Ovary (tissue), 3 donors: Measurements from ENCODE around the gene KCNQ4.

ENCODE experiments used
- EP300 ChIP-seq: sonication (generic); formaldehyde crosslinking; IDR thresholded peaks from one replicate; pipeline ENCODE4 v1.6.1; 2017; ENCODE audit warnings: antibody characterized with exemption
- TF ChIP-seq, protein P1 (sequence below), 3 donors: fragments of 450-650 bp in 2 of 3; fragments of 200-600 bp in 1 of 3; IDR thresholded peaks; one replicate each; pipeline versions ENCODE4 v1.5.1 to v1.8.0; 2016 to 2022; ENCODE audit warnings: antibody characterized with exemption in 3 of 3, mild to moderate bottlenecking in 1 of 3
- donor health status: DM: no; HTN: no; CAD: no.

DNA sequence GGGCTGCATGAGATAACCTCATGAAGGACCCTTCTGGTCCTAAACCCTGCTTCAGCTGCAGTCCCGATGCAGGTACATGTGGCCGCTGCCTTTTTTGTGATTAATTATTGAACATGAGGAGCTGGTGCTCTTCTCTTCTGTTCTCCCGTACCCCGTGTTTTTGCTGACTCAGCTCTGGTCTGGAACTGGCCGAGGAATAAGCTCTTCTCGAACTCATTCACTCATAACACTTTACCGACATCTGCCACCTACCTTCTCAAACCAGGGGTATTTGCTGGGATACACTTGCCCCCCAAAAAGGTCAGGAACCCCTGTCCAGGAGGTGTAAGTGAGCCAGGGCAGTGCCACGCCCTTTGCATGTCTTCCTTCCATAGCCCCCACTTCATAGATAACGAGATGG lies 31.8 kb downstream of the KCNQ4 start:
- no peak for TF ChIP-seq EP300
- TF ChIP-seq, protein P1, sequence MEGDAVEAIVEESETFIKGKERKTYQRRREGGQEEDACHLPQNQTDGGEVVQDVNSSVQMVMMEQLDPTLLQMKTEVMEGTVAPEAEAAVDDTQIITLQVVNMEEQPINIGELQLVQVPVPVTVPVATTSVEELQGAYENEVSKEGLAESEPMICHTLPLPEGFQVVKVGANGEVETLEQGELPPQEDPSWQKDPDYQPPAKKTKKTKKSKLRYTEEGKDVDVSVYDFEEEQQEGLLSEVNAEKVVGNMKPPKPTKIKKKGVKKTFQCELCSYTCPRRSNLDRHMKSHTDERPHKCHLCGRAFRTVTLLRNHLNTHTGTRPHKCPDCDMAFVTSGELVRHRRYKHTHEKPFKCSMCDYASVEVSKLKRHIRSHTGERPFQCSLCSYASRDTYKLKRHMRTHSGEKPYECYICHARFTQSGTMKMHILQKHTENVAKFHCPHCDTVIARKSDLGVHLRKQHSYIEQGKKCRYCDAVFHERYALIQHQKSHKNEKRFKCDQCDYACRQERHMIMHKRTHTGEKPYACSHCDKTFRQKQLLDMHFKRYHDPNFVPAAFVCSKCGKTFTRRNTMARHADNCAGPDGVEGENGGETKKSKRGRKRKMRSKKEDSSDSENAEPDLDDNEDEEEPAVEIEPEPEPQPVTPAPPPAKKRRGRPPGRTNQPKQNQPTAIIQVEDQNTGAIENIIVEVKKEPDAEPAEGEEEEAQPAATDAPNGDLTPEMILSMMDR (IDR thresholded peaks at IDR 0.05), result no peak
